Activated gamma-delta T cell treated with Interleukin-2 at 50 U/mL for 16 hours (primary cell): ENCODE results near the gene TIAM2.
"Not testable (repeated sequence)": the region's sequence is repeated elsewhere in the genome, so short reads cannot be mapped to it uniquely, and the experiment has no call there.

Source experiments
- DNase-seq: peaks from one replicate; pipeline ENCODE4 v3.0.0-alpha.2; 2020

TIAM2 gene

DNA sequence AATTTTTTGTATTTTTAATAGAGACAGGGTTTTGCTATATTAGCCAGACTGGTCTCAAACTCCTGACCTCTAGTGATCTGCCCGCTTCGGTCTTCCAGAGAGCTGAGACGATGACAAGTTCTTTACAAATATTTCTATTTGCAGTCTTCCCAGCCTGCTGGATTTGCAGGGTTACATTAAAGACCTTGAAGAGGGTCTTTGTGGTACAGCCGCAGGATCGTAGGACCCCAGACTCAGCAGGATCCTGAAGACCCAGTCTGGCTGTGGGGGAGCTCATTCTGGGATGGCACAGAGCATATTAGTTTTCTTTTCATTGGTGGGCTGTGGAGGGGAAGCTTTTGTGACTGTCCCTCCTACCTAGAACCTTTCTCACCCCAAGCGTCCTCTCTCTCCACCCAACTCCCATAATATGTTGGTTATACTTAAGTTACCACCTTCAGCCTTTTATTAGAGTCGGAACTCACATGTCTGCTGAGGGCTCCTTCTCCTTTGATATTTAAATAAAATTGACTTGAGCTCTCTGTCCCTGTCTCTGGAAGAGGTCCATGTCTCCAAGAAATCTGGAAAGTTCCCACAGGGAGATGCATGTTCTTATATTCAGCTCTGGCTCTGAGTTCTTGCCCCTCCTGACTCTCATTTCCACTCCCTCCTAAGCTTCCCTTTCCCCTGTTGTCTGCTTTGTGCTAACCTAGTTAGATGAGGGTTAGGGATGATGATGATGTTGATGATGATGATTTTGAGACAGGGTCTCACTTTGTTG is 72.0 kb downstream of the TIAM2 start:
- no peak for DNase-seq

GRCh38 chr6:155067956-155068615 is 73.0 kb downstream of the TIAM2 start:
- no peak for DNase-seq

GRCh38 chr6:155069543-155069942 is 74.4 kb downstream of the TIAM2 start:
- DNase-seq = no peak

DNA sequence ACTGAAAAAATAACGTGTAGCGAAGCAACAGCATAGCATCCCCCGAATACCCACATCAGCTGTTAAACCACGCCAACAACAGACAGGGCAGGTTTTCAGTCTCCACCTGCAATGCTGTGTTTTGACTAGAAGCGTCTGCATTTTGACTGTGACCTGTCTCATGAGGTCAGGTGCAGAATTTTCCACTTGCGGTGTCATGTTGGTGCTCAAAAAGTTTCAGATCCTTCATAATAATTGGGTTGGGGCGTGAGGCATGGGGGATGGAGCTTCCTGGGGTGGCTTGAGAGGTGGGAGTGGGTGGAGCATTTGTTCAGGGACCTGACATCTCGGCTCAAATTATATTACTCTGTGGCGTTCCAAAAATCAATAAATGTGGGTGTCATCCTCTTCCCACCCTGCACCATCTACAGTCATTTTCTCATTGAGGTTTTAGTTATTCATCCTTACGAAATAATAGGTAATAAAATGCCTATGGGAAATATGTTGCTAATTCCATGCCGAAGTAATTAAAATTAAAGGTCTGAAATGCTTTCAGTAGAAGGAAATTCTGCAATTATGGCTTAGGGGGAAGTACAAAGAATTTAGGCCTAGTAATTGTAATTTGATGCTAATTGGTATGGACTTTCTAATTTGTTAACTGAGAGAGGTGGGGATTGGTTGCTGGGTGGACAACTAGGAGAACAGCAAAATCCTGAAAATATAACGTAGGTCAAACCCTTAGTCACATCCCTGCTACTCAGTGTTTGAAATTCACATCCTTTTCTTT is 81.0 kb downstream of the TIAM2 start:
- no peak for DNase-seq

DNA sequence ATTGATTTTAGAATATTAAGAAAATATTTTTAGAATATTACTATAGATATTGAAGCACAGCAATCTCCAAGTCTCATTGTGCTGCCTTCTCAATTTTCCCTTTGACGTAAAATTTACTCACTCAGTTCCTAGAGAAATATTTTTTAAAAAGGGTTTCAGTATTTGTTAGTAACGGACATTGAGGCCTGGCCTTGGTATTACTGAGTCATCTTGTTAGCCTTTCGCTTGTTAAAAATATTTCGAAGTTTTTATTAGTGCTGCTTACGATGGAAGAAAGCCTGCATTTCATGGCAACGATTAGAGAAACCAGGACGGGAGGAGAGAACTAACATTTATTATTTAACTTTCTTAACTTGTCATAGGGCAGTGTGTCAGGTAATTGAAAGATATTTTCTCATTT is 82.2 kb downstream of the TIAM2 start:
- DNase-seq = no peak

DNA sequence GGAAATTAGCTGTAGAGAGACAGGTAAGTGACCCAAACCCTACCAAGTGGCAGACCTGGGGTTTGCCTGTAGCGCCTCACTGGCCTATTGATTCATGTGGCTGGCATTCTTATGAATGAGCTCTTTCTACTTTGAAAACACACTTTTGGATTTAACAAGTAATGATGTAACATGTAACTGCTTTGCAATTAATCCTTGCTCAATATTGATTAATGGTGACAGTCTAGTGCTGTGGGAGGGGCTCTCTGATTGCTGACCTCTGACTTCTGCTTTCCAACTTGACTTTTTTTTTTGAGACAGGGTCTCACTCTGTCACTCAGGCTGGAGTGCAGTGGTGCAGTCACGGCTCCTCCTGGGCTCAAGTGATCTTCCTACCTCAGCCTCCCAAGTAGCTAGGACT is 82.7 kb downstream of the TIAM2 start:
- no peak for DNase-seq

DNA sequence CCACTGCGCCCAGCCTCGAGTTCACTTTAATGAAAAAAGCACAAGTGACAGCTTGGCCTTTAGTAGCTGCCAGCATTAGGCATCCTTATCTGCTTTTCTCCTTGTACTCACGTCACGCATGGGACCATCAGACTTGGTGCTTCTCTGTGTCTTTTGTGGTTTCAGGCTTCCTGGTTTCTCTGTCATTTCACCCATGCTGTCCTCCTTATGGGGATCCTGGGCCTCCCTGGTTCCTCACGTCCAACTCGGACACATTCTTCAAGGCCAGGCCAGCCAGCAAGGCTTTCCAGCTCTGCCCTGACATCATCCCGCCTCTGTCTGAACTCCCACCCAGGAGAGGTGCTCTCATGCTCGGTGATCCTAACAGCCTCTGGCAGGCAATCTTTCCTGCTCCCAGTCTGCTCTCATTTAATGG is 83.2 kb downstream of the TIAM2 start:
- no peak for DNase-seq

- no peak for DNase-seq
Measured at GRCh38 chr6:155079985-155080452, 84.9 kb downstream of the TIAM2 start.

DNA sequence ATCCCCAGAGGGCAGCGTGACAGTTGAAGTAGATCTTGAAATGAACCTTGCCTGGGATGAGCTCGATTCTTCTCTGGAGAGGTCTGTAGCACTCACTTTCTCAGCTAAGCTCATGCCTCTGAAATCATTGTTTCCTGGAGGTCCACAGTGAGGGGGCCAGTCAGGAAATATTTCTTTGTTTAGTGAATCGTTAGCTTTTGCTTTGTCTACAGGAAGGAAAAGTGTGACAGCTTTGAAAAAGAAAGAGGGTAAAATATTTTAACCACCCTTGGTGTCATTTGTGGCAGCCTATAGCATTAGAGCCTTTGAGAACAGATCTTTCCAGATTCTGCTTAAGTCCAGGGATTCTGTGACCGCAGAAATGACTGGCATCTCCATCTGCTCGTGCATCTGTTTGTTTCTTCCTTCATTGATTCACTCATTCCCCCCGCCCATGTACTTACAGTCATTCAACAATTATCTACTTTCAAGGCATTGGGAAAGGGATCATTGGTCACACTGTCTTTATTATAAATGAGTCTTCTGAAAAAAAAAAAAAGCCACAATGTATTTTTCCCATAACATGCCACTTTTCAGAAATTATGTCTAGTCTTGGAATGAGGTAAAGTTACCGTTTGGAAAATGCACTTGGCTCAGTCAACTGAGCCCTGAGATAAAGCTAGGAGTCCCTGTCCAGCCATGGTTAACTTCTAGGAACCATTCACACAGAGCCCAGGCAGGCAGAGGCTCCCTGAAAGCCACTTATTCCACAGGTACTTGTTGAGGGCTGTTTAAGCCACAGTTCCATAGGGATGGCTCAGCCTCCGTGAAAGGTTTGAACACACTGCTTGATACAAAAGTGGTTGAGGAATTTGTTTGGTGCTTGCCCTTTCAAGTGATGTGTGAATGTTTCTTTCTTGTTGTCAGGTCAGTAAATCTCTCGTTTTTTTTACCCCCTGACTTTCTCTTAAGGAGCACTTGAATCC is 86.0 kb downstream of the TIAM2 start:
- no peak for DNase-seq

DNA sequence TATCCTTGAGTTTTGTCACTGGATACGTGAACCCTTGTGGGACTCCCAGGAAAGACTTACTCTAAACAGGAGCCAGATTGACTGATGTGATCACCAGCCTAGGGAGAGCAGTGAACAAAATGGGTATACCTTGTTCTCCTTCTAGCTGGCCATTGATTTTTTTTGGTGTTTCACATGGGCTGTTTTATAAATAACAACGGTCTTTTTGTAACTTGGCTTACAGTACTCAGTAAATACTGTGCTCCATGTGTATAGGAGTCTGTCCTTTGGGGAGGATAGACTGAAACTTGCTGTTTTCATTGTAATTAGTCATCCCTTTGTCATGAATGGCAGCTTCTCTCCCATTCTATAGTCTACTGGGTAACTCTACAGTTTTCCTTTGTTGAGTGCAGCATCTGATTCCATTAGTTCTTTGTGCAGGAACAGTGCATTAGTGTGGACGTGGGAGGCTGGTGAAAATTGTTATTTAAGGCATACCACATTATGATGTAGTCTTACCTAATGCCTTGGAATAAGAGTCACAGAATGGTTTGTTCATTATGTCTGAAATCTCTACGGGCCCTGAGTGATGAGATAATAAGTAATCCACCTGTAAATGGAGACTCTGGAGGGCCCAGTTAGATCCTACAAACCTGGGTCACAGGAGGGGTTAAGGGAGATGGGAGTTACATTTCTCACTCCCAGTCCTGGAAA is 89.5 kb downstream of the TIAM2 start:
- no peak for DNase-seq

GRCh38 chr6:155085582-155086257 is 90.6 kb downstream of the TIAM2 start:
- no peak for DNase-seq

GRCh38 chr6:155088856-155089255 is 93.7 kb downstream of the TIAM2 start:
- DNase-seq = no peak

GRCh38 chr6:155089746-155090145 is 94.6 kb downstream of the TIAM2 start:
- DNase-seq = no peak

- no peak for DNase-seq
Measured at GRCh38 chr6:155090166-155090565, 95.1 kb downstream of the TIAM2 start.

- no peak for DNase-seq
Measured at GRCh38 chr6:155091756-155092155, 96.6 kb downstream of the TIAM2 start.

DNA sequence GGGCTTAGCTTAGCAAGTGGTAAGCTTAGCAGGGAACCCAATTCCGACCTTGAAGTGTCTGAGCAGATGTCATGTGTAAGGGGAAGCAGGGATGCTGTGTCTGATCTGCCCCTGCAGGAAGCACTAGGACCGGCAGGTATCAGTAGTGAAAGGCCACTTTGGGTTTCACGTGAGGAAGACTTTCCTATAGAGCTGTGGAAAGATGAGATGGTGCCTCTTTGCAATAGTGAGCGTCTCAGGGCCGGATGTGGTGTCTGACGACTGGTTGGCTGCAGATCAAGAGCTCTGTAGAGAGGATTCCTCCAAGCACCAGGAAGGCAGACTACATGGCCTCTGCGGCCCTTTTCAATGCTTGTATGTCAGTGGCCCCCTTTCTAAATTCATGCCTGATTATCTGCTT is 98.3 kb downstream of the TIAM2 start:
- no peak for DNase-seq

- no peak for DNase-seq
Measured at GRCh38 chr6:155100087-155100486, 105.0 kb downstream of the TIAM2 start.

DNA sequence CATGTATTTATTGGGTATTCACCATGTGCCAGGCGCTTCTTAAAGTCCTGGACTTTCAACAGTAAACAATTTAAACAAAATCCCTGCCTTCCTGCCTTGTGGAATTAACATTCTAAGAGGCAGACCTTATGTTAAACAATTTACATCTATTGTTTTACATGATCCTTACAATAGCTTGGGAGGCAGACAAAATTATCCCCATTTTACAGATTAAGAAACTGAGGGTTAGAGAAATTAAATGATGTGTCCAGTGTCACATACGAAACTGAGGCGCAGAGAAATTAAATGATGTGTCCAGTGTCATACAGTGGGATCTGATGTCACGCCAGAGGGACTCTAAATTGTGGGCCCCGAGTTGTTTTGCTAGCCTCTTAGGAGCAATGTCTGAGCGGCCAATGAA is 105.5 kb downstream of the TIAM2 start:
- DNase-seq = no peak

DNA sequence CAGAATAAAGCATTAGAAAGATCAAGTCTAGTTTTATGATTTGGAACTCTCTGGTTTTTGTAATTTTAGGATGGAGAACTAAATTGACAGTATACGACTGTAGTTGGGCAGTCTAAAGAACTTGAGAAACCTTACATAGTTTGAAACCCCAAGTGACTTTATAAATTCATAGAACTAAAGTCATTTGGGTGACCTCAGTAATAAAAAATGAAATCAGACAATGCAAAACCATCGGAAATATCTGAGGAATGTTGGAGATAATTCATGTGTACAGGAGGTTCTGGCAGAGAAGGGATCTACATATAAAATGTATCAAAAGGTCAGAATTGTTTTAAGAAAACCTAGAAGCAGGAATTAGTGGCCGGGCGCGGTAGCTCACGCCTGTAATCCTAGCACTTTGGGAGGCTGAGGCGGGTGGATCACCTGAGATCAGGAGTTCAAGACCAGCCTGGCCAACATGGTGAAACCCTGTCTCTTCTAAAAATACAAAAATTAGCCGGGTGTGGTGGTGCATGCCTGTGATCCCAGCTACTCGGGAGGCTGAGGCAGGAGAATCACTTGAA is 108.0 kb downstream of the TIAM2 start:
- DNase-seq = not testable (repeated sequence)

DNA sequence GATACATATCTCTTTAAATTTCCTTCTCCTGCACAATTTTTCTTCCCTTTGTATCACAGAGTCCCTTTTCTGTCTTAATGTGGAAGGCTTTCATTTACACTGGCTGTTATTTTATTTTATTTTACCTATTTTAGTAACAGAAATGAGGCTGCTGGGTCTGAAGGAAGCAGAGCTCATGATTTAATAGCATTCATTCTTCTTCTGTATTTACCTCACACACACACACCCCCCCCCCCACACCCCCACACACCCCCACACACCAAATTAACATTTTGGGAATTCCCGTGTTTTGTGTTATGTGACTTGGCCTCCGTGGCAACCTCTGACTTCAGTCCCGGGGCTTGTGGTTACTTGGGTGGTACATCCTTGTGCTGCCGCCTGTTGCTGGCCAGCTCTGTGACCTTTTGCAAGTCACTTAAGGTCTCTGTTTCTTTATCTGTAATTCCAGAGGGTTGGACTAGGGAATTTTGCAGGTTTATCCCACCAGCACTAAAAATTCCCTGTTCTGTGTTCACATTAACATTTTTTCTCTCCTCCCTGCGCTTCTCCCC is 108.8 kb downstream of the TIAM2 start:
- no peak for DNase-seq
